Stimulated activated CD8-positive, alpha-beta memory T cell treated with anti-CD3 and anti-CD28 coated beads, Interleukin-4, amount 100 ng/mL, for 4 hours (primary cell): ENCODE results near the gene SERPINA5.

Source experiments
- DNase-seq, 2 donors: peaks; one replicate each; pipeline ENCODE4 v3.0.0-alpha.2; 2020; ENCODE audit warnings: low read depth in 2 of 2, low spot score in 1 of 2

Gene SERPINA5

DNA sequence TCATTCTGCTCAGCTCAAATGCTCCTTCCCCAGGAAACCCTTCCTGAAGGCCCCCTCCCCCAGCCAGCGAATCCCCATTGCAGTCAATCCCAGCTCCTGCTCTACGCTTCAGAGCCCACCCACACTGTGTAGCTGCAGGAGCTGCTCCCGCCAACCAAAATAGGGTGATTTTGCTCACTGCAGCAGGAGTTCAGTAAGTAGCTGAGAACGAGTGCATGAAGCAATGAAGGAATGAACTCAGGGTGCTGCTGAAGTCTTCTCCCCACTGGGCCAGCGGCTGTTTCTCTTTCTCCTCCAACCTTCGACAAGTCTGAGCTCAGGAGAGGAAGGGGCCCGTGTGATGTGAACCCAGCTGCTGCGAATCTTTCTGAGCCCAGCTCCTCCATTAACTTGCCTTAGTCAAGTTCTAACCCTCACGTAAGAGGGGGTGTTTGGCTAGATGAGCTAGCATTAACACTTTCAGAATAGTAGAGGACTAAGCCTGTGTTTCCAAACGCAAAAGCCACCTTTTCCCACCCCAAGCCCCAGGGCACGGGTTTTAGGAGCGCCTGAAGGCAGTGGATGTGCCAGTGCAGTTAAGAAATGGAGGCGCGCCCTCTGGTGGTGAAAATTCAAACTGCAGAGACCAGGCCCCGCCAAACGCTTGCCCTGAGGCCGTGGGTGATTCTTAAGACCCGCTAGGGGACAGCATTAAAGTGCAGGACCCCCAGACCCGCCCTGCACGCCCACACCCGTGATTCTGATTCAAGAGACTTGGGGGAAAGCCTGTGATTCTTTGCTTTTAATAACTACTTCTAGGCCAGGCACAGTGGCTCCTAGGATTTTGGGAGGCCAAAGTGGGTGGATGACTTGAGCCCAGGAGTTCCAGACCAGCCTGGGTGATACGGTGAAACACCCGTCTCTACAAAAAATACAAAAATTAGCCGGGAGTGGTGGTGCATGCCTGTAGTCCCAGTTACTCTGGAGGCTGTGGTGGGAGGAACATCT lies 31.9 kb upstream of the SERPINA5 start:
- DNase-seq: peak in 1 of 2 donors; percentile 38

DNA sequence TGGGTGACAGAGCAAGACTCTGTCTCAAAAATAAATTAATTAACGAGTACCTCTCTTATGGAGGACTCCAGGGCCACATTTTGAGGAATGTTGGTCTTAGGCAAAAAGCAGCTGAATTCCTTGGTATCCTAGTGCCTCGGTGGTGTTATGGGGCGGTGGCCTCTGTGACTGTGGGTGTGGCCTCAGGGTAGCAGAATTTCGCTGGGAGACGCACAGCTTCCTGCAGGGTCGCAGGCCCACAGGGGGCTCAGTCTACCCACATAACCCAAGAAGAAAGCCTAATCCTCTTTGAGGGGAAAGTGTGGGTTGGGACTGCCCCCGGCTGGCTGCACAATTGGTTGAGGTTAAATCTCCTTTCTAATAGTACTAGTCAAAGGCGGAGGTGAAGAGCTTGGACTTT lies 31.2 kb upstream of the SERPINA5 start:
- DNase-seq: no peak

DNA sequence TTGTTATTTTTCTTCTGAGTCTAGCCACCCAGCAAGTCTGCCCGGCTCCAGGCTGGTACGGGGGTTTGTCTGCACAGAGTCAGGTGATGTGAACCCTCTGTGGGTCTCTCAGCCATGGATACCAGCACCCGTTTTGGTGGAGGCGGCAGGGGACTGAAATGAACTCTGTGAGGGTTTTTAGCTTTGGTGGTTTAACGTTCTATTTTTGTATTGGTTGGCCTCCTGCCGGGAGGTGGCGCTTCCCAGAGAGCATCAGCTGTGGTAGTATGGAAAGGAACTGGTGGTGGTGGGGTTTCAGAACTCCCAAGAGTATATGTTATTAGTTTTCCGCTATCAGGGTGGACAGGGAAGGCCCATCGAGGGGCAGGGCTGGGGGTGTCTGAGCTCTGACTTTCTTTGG lies 25.2 kb upstream of the SERPINA5 start:
- no peak for DNase-seq

DNA sequence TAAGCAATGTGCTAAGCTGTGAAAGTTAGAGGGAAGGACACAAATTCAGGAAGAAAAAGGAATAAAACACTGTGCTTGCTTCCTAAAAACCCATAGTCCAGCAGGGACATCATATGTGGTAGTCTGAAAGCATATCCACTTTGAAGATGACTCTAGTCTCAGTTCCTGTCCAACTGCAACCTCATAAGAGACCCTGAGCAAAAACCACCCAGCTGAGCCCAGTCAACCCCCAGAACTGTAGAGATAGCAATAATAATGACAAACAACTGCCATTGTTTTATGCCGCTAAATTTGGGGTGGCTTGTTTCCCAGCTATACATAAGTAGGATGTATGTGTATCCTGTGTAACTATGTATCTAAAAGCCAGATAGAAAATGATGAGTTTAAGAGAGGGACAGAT lies 23.9 kb upstream of the SERPINA5 start:
- DNase-seq: no peak

DNA sequence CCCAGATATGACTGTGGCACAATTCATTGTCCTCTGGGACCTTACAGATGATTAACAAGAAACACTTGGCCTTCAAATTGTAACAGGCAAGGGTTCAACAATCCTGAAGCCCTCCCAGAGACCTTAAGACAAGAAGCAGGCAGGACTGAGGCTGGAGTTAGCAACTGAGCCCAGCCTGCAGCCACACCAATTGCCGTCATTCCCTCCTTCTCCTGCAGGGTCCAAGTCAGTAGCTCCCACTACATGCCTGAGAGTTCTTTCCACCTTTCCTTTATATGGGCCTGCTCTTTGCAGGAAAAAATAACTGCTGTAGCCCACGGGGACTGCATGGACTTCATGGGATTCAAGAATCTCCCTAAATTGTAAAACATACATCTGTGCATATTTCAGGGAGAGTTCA lies 22.4 kb upstream of the SERPINA5 start:
- DNase-seq: no peak

DNA sequence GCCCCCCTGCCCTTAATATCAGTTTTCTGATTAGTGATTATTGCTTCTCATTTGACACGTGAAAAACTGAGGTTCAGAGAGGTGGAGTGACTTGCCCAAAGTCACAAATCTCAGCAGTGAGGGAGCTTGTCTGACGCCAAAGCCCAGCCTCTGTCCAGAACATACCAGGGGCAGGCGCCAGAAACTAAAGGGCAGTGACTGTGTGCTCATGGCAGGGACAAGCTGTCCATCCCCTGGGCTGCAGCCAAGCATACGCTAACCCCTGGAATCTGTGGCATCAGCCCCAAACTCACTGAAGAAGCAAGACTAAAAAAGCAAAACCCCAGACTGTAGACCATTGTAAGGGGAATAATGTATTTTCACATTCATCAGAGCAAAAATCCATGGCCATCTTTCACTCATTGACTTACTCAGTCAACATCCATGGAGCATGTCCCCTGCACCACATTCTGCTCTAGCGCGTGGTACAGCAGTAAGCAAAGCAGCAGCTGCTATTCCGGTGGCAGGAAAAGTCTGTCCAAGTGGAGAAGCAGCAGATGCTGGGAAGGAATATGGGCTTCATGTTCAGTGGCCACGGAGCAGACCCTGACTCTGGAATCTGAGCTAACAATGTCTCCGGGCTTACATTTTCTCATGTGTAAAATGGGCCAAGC lies 21.5 kb upstream of the SERPINA5 start:
- no peak for DNase-seq

DNA sequence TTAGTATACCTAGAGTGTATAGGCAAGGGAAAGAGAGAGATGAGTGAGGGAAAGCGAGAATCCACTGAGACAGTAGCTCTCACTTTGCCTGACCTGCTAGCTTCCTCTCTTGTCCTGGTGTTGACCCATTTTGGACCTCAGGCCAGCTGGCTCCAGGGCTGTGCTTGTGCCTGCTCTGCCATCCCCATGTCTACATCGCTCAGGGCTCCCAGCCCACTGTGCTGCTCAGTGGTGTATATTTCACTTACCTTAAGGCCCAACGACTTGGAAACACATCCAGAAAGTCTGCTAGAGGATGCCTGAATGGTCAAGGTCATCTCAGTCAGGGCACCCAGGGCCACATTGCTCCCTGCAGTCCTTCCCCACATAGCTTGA lies 20.9 kb upstream of the SERPINA5 start:
- no peak for DNase-seq

DNA sequence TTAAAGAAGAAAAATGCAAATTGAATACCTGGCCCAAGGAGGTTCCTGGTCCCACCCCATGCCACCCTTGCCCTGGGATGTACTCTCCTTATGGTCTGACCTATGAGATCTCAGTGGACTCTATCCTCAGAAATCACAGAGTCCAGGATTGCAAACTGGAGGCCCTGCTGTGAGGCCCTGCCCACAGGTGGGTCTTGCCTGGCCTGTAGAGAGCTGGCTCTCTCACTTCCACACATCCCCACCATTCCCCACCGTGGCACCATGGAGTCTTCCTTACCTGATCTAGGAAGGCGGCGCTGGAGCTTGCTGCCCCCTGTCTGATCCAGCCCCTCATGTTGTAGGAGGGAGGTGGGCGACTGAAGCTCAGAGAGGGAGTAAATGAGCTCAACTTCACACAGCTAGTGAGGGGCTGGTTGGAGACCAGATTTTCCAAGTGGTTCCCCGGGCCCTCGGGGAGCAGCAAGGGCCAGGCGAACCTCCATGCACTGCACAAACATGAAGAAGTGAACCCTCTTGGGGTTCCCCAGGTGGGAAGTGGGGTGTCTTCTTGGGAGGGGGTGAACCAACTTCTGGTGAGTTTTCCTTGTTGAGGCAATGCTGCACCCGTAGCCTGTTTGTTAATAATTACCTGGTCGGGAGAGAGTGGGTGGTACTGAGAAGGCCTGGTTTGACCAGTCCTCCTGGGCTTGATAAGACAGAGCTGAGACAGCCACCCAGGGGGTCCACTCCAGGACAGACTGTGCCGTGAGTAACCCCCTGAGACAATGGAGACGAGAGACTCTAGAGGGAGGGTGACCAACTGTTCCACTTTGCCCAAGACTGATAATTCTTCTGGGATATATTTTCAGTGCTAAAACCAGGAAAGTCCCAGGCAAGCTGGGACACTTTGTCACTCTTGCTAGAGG lies 20.2 kb upstream of the SERPINA5 start, which contains the start of gene SERPINA4:
SERPINA4 (plus strand) TSS at position 692 of the 905 bp plus-strand sequence. CDS start 2,041 bp downstream, outside the sequence.
- DNase-seq: no peak

DNA sequence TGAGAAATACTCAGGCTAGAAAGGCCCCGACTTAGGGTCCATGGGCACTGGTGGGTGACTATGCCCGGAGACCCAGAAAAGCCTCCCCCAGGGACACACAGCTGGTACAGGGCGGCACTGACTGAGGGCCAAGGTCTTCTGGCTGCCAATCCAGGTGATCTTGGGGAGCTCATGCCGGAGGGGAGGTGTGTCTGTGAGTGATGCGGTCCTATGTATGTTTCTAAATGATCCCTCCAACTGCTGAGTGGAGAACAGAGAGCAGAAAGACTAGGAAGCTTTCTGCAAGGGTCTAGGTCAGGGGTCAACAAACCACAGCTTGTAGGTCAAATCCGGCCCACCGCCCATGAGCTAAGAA lies 19.6 kb upstream of the SERPINA5 start:
- no peak for DNase-seq

DNA sequence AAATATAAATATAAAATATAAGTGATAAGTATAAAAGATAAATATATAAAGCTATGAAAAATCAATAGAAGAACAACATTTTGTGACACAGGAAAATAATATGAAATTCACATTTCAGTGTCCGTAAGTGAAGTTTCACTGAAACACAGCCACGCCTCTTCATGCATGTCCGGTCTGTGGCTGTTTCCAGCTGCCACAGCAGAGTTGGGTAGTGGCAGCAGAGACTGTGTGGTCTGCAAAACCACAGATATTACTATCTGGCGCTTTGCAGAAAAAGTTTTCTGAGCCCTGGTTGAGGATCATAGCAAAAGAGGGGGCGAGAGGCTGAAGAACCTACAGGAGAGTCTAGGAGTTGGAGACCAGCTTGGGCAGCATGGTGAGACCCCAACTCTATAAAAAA lies 19.2 kb upstream of the SERPINA5 start:
- DNase-seq: no peak

DNA sequence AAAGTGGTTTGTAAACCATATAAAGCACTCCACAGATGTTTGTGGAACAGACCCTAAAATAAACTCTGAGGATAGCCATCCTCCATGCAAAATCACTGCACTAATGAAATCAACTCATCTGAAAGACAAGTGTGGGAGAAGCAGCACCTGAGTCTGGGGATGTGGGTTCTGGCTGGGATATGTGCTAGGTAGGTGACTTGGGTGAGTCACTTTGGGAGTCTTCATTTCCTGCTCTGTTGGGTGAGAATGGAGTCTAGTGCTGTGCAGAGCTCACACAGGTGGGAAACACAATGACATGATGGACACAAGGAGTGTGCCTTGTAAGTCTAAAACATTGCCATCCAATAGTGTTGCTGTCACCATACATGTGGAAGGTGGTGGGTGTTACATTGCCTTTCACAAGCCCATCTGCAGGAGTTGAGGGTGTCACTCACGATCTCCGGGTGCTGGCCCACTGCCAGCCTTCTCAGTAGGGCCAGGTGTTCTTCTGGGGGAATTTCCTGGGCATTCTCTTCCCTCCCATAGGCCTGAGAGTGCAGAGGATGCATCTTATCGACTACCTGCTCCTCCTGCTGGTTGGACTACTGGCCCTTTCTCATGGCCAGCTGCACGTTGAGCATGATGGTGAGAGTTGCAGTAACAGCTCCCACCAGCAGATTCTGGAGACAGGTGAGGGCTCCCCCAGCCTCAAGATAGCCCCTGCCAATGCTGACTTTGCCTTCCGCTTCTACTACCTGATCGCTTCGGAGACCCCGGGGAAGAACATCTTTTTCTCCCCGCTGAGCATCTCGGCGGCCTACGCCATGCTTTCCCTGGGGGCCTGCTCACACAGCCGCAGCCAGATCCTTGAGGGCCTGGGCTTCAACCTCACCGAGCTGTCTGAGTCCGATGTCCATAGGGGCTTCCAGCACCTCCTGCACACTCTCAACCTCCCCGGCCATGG lies 18.0 kb upstream of the SERPINA5 start:
- no peak for DNase-seq

DNA sequence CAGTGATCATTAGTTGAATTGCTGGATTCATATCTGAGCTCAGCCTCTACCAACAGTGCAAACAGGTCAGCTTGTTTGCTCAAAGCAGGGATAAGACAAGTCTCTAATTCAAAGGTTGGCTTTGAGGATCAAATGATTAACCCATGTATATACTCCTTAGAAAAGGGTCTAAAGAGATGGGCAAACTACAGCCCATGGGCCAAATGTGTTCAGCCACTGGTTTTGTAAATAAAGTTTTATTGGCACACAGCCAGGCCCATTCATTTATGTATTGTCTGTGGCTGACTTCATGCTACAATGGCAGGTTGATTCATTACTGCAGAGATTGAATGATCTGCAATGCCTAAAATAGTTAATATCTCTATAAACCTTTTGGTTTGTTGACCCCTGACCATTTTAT lies 16.8 kb upstream of the SERPINA5 start:
- DNase-seq: no peak

DNA sequence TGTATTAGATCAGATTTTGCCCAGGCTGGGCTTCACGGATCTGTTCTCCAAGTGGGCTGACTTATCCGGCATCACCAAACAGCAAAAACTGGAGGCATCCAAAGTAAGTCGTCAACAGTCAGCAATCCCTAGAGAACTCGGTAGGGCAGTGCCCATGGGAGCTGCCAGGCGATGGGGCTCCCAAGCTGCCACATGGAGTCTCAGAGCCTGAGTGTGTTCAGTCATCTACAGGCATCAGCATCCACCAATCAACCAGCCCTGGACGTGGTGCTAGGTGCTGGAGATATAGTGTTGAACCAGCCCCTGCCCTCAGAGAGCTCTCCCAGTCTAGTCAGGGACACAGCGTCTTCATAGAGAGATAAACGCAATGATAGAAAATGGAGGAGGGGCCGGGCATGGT lies 13.0 kb upstream of the SERPINA5 start:
- DNase-seq: no peak

DNA sequence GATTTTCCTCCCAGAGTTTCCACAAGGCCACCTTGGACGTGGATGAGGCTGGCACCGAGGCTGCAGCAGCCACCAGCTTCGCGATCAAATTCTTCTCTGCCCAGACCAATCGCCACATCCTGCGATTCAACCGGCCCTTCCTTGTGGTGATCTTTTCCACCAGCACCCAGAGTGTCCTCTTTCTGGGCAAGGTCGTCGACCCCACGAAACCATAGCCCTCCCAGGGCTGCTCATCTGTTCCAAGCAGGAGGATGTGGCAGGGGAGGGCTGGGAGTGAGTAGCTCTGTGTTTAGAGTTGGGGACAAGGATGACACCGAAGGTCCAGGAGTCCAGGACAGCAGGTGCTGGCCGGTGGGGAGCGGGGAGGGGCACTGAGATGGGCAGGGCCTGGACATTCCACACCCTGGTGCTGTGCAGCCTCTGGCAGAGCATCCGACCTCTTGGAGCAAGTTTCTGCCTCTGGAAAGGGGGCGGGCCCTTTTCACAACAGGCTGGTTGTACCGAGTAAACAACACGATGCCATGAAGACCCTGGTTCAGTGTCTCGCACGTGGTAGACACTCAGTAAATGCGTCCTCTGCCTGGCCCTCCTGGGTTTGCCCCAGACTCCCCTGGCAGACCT lies 11.7 kb upstream of the SERPINA5 start:
- DNase-seq: no peak

DNA sequence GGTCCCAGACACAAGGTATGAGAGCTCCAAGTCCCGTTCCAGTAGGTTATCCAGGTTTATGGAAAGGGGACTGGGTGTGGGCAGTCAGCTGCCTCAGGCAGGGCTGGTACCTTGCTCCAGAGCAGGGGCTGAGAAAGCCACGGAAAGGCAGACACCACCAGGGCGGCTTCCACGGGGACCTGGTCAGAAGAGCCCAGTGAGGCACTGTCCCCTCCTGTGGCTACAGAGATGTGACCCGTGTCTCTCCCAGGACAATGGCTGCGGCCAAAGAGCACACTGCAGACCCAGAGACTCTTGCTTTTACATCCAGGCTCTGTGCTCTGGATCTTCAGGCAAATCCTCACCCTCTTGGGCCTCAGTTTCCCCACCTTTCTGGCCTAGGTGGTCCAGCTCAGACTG lies 11.2 kb upstream of the SERPINA5 start:
- no peak for DNase-seq

DNA sequence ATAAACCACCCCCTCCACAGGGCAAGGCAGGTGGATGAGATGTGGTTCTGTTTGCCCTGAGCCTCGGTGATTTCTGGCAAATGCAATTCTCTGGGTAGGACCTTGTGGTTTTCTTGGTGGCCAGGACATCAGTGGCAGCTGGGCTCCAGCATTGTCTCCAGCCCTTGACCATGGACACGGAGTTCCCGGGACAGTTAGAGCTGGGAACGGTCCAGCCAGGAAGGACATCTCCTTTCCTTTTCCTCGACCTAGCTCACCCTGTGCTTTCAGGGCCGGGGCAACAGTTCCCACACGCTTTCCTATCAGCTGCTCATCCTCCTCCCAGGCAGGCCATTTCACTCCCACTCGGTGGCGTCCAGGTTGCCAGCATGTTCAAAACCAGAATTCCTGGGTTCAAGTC lies 10.8 kb upstream of the SERPINA5 start:
- DNase-seq: no peak

DNA sequence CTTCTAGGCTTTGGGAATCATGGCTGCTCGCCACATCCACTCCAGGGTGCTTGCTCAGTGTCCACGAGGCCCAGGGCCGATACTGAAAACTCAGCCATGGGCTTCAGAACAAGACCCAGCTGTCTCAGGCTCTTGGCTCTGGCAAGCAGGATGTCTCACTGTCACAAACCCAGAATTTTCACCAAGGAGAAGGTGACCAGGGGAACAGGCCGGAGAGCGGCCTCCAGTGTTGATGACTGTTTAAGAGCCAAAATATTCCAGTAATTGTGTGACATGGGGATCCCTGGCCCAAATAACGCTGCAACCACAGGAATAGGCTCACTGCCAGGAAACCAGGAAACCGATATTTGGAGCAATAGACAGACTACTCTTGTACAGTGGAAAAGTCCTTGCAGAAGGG lies 9.8 kb upstream of the SERPINA5 start:
- DNase-seq: no peak

DNA sequence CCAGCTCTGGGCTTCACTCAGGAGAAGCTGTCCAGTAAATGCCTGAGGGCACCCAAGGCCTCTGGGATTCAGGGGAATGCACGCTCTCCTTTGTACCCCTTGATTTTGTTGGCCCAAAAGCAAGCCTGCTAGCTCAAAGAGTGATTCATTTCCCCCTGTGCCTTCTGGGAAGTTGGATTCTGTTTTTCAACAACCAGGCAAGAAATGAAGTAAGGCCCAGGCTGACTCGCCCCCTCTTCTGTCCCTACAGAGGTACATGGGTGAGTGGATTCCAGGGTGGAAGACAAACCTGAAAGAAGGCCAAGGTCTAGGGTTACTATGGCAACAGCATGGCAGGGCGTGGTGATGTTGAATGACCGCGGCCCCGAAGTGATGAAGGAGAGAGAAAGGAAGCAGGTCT lies 9.3 kb upstream of the SERPINA5 start:
- DNase-seq: no peak

DNA sequence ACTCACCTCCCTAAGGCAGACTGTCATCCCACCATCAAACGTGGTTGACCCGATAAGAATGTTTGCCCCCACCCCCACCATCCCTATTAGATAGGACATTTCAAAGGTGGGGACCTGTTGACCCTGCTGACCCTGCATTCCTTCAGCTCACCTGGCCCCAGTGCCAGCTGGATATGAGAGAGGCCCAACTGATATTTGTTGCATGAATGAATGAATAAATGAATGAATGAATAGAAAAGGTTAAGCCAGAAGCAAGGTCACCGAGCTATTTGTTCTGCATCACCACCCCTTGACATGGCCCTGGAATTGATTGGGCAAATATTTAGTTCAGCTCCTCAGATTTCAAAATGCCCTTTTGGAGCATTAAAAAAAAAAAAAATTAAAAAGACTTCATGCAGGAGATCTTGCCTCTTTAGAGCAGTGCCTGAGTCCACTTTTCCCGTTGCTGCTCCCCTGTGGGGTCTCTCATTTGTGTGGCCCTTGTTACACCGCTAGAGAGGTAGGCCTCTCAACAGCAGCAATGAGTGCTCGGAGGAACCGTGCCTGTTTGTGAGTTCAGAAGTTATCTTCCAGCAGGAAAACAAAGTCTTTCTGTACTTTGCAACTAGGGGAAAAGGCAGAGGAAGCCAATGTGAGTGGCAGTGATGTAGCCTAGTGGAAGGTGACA lies 8.5 kb upstream of the SERPINA5 start:
- no peak for DNase-seq
